DMS 273 treated with DMSO at 0.1 percent for 48 hours (cell line): ENCODE results near the gene SEMA5A.

Experiments
- DNase-seq: peaks from one replicate; lab custom pipeline; 2025; lab: John Stamatoyannopoulos, UW

SEMA5A gene

GRCh38 chr5:9169557-9169902 is 376.3 kb downstream of the SEMA5A start:
- DNase-seq = no peak

GRCh38 chr5:9168791-9169556 is 376.9 kb downstream of the SEMA5A start:
- no peak for DNase-seq

GRCh38 chr5:9166202-9167112 is 379.4 kb downstream of the SEMA5A start:
- DNase-seq = no peak

- DNase-seq = no peak
Observed at GRCh38 chr5:9165546-9165945, 380.3 kb downstream of the SEMA5A start.

GRCh38 chr5:9160747-9161146 is 385.1 kb downstream of the SEMA5A start:
- DNase-seq = no peak

GRCh38 chr5:9157811-9158210 is 388.1 kb downstream of the SEMA5A start:
- DNase-seq = no peak

- DNase-seq = no peak
Observed at GRCh38 chr5:9157020-9157419, 388.9 kb downstream of the SEMA5A start.

GRCh38 chr5:9156282-9156681 is 389.6 kb downstream of the SEMA5A start:
- DNase-seq = no peak

- no peak for DNase-seq
Observed at GRCh38 chr5:9151684-9152427, 394.0 kb downstream of the SEMA5A start.

GRCh38 chr5:9149988-9150387 is 395.9 kb downstream of the SEMA5A start:
- no peak for DNase-seq

GRCh38 chr5:9148242-9148641 is 397.6 kb downstream of the SEMA5A start:
- DNase-seq = no peak

GRCh38 chr5:9140711-9141110 is 405.2 kb downstream of the SEMA5A start:
- DNase-seq = no peak

GRCh38 chr5:9140202-9140601 is 405.7 kb downstream of the SEMA5A start:
- DNase-seq = no peak

GRCh38 chr5:9139344-9139743 is 406.5 kb downstream of the SEMA5A start:
- DNase-seq = no peak

GRCh38 chr5:9128136-9128535 is 417.7 kb downstream of the SEMA5A start:
- DNase-seq = no peak

- no peak for DNase-seq
Observed at GRCh38 chr5:9126490-9126889, 419.4 kb downstream of the SEMA5A start.

- DNase-seq = no peak
Observed at GRCh38 chr5:9125852-9126251, 420.0 kb downstream of the SEMA5A start.

GRCh38 chr5:9124838-9125237 is 421.0 kb downstream of the SEMA5A start:
- no peak for DNase-seq

GRCh38 chr5:9124071-9124470 is 421.8 kb downstream of the SEMA5A start:
- DNase-seq = no peak

GRCh38 chr5:9122528-9122927 is 423.3 kb downstream of the SEMA5A start:
- no peak for DNase-seq

- DNase-seq = no peak
Observed at GRCh38 chr5:9121597-9121996, 424.3 kb downstream of the SEMA5A start.

- DNase-seq = no peak
Observed at GRCh38 chr5:9118852-9119251, 427.0 kb downstream of the SEMA5A start.

GRCh38 chr5:9115093-9115492 is 430.8 kb downstream of the SEMA5A start:
- DNase-seq = no peak
